ENCODE data around the gene TDRD6.
"Not testable (repeated sequence)": the region's sequence is repeated elsewhere in the genome, so short reads cannot be mapped to it uniquely, and the experiment has no call there.

The TDRD6 gene

DNA sequence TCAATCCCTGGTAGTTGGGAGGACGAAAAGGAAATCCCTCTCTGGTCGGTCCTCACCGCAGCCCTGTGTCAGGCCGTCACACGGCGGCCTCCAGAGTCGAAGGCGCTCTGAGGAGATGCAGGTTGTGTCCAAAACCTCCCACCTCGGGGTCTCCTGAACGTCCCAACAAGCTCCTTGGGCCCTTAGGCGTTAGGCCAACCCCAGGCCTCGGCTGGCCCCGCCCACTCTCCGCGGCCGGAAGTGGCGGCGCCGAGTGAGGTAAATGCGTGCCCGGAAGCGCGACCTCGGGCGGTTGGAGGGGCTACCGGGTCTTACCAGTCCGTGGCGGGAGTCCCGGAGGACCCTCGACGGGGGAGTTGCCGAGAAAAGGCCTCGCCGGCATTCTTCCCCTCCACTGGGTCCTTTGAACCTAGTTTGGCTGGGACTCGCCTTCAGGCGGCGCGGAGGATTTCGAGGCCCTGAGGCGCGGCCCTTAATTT is at the start of gene TDRD6:
TSS of gene TDRD6 (plus strand) at position 267 of the 479 bp plus-strand sequence. CDS start 244 bp downstream, outside the sequence.
- DNase-seq: no peak

GRCh38 chr6:46637933-46638332 is 49.8 kb upstream of the TDRD6 start:
- no peak for DNase-seq

DNA sequence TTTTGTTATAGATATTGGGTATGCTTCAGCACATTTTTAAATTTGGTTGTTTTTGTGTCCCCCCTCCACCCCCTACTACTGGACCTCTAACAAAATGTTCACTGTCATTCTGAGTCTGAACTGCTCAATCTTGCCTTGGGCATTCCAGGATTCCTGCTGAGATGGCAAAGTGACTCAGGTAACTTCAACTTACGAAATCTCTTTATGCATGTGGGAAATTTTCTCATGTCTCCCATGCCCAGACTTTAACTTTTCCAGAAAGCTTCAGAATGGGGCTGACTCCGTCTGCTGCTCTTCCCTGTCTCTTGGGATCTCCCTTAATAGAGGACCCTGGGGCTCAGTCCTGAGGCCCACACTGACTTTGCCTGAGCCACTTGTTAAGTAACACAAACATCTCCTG is 49.0 kb upstream of the TDRD6 start:
- DNase-seq: no peak

DNA sequence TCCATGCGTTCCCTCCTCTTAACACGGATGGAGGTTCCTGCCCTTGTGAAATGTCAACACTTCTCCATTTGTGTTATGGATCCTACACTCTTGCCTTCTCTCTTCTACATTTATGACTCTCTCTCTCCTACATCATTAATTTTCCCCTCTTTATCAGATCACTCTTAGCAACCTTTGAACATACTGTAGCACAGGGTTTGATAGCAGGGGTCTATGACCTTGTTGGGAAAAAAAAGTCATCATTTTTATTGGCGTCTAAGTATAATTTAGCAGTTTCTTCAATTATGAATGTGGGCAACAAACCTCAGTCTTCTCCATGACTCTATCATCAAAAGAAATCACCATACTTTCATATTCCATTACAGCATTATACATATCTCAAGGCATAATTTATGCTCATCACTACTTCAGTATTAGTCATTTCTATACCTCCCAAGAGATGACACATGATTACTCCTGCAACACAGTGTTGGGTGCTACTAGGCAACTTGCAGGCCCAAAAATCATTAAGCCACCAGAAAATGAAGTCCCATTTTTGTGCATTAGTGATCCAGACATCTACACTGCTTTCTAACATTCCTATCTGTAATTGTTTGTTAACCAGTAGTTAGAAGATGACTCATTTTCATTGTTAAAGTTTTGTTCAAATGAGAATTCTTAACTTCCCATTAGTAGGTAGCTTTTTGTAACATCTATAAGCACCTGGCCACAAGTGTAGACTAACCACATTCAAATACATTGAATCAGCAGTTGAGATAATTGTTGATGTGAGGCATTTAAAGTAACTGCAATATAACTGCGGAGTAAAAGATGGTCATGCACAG is 44.5 kb upstream of the TDRD6 start:
- no peak for DNase-seq

DNA sequence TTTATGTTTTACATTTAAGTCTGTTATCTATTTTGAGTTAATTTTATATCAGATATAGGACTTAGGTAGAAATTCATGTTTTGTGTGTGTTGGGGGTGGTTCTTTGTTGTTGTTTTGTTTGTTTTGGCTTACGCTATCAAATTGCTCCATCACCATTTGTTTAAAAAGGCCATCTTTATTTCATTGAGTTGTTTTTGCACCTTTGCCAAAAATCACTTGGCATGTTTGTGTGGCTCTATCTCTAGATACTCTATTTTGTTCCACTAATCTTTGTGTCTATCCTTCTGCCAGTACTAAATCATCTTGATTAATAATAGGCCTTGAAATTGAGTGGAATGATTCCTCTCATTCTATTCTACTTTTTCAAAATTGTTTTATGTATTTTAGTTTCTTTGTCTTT is 42.4 kb upstream of the TDRD6 start:
- no peak for DNase-seq

DNA sequence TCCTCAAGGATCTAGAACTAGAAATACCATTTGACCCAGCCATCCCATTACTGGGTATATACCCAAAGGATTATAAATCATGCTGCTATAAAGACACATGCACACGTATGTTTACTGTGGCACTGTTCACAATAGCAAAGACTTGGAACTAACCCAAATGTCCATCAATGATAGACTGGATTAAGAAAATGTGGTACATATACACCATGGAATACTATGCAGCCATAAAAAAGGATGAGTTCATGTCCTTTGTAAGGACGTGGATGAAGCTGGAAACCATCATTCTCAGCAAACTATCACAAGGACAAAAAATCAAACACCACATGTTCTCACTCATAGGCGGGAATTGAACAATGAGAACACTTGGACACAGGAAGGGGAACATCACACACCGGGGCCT is 39.6 kb upstream of the TDRD6 start:
- not testable (repeated sequence) for DNase-seq

DNA sequence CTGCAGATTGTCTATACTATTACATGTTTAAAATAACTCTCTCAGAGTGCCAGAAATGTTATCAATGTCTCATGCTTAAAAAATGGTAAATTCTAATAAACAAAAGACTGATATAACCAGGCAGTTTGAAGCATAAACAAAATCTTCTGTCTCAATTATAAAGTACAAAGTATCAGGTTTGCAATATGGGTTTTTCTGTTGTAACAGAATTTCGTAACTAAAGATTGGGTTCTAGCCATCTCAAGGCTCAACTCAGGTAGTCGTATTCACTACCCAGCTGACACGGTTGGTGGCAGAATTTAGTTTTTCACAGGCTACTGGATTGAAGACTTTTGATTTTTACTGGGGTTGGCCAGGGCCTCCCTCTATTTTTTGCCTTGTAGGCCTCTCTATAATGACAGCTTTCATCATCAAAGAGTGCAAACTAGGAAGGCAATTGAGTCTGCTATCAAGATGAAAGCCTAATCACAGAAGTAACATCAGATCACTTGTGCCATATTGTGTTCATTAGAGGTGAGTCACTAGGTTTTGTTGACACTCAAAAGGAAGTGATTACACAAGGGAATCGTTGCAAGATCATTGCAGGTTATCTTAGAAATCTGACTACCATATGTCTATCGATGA is 38.7 kb upstream of the TDRD6 start:
- DNase-seq: no peak

GRCh38 chr6:46651006-46651405 is 36.7 kb upstream of the TDRD6 start:
- no peak for DNase-seq

DNA sequence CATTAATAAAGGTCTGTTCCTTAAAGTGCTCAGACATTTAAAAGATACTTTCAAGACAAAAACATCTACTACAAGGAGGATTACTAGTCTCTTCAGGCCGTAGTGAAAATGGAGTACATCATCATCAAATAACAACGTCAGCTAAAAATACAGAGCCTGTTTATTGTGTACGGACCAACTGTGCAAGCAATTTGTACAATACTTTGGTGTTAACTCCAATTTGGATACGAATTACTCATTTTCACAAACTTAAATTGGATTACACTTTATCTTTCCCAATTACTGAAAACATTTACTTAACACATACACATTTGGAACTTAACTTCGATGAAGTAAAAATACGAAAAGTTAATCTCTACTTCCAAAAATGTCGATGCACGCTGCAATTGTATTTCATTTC is 35.9 kb upstream of the TDRD6 start:
- no peak for DNase-seq

GRCh38 chr6:46652232-46652602 is 35.5 kb upstream of the TDRD6 start:
- DNase-seq: no peak

- DNase-seq: peak; percentile 85 to 87
These were observed 34.9 kb upstream of the TDRD6 start, which contains the start of the genes CYP39A1 and SLC25A27 for GRCh38 chr6:46652603-46653438. TSS of gene CYP39A1 (minus strand) at chr6:46652818. CDS start at chr6:46652582, 236 bp downstream. TSS of gene SLC25A27 (plus strand) at chr6:46652975. CDS start at chr6:46653193, 218 bp downstream.

- DNase-seq: no peak
These were observed 34.1 kb upstream of the TDRD6 start for GRCh38 chr6:46653439-46654195.

GRCh38 chr6:46655803-46656202 is 31.9 kb upstream of the TDRD6 start:
- no peak for DNase-seq

GRCh38 chr6:46657642-46658041 is 30.0 kb upstream of the TDRD6 start:
- no peak for DNase-seq

DNA sequence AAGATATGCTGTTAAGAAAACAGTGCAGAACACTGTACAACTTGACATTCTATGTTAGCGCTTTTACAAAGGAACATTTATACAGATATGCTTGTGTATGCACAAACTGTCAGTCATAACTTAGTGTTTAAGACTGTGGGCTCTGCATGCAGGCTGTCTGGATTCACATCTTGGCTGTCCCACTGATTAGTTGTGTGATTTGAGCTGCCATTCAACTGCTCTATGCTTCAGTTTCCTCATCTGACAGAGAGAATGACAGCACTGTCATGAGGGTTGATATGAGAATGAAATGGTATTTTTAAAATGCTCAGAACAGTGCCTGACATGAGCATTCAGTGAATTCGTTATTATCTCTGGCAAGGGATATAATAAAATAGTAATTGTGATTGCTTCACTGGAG is 26.2 kb upstream of the TDRD6 start:
- DNase-seq: no peak

GRCh38 chr6:46667377-46667776 is 20.3 kb upstream of the TDRD6 start:
- DNase-seq: no peak

DNA sequence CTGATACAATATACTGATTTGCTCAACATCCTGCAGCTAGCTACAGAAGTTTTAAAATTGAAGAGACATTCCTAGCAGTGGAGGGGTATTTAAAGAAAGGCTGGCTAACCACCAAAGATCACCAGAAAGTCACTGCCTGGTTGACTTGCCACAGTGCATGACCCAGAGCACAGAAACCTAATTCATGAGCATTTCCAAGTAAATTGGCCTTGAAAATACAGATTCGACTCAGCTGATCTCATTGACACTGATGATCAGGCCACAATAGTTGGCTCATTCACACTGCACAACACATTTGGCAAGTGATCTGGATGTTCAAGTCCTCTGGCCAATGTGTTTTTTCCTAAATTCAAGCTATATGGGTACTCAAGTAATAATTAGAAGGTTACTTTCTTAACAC is 13.3 kb upstream of the TDRD6 start:
- DNase-seq: no peak

DNA sequence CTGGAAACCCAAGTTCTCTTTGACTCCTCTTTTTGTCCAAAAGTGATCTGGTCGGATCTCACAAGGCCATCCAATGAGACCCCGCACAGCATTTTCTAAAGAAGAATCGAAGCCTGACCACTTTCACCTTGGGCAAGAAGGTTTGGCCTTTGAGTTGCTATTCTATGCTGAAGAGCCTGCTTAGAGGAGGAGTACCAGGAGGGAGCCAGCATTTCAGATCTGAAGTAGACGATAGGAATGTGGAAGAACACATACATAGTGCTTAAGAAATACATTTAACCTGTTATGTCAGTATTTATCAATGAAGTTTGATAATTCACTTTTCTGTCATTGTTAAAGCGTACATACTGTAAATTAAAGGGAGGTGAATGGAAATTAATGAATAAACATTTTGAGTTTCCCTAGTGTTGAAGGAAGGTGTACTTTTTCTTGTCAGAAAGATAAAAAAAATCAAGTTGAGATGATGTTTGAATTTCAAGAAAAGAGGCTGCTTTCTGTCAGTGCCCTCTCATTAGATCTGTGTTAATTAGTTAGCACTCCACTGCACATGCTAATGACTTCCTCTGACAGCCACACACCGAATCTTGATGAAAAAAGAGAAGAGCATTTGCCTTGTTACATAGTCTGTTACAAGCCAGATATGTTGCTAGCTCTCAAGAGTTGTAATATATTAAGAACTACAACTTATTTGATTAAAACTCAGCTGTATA is 10.9 kb upstream of the TDRD6 start:
- DNase-seq: no peak

- DNase-seq: no peak
These were observed 10.4 kb upstream of the TDRD6 start for GRCh38 chr6:46677314-46677654.

- DNase-seq: no peak
These were observed 2.9 kb upstream of the TDRD6 start for GRCh38 chr6:46684771-46685170.

DNA sequence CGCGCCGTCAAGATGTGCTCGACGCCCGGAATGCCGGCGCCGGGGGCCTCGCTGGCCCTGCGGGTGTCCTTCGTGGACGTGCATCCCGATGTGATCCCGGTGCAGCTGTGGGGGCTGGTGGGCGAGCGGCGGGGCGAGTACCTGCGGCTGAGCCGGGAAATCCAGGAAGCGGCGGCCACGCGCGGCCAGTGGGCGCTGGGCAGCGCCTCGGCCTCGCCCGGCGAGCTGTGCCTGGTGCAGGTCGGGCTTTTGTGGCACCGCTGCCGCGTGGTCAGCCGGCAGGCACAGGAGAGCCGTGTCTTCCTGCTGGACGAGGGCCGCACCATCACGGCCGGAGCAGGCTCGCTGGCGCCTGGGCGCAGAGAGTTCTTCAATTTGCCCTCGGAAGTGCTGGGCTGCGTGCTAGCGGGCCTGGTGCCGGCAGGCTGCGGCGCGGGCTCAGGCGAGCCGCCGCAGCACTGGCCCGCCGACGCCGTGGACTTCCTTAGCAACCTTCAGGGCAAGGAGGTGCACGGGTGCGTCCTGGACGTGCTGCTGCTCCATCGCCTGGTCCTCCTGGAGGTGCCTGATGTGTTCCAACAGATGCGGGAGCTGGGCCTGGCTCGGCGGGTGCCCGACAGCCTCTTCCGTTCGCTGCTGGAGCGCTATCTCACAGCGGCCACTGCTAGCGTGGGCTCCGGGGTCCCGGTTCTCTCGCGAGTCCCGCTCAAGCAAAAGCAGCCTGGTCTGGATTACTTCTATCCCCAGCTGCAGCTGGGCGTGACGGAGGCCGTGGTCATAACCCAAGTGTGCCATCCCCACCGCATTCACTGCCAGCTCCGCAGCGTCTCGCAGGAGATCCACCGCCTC is 656 bp downstream of the TDRD6 start:
- no peak for DNase-seq

Data from activated CD4-positive, alpha-beta T cell treated with anti-CD3 and anti-CD28 coated beads, Interleukin-2, amount 50 U/mL, for 48 hours (primary cell).